ENCODE measurements around the gene LRIG1. TPM values are rescaled to one million over a fixed set of nuclear protein-coding genes. Genes with fewer than 3 reads are reported as not detected.

Gene LRIG1
- total RNA-seq, 1 experiment from 2014 or later: 17.2 TPM

DNA sequence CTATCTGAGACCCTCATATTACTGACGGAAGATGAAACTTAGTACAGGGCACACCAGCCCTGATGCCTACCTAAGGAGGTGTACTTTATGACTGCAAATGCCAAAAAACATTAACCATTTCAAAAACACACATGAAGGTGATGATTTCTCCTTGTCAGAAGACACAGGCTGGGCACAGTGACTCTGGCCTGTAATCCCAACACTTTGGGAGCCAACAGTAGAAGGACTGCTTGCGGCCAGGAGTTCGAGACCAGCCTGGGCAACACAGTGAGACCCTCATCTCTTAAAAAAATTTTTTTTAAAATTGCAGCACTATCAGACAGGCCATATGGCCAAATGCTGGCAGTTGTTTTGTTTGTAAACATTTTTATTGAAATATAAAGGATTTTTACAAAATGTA lies 73.5 kb downstream of the LRIG1 start:
- no peaks in the 10 kb centered on the region for H3K36me3 Mint-ChIP-seq (ENCODE audit: insufficient read depth, unreplicated experiment)
- TF ChIP-seq, protein P1, sequence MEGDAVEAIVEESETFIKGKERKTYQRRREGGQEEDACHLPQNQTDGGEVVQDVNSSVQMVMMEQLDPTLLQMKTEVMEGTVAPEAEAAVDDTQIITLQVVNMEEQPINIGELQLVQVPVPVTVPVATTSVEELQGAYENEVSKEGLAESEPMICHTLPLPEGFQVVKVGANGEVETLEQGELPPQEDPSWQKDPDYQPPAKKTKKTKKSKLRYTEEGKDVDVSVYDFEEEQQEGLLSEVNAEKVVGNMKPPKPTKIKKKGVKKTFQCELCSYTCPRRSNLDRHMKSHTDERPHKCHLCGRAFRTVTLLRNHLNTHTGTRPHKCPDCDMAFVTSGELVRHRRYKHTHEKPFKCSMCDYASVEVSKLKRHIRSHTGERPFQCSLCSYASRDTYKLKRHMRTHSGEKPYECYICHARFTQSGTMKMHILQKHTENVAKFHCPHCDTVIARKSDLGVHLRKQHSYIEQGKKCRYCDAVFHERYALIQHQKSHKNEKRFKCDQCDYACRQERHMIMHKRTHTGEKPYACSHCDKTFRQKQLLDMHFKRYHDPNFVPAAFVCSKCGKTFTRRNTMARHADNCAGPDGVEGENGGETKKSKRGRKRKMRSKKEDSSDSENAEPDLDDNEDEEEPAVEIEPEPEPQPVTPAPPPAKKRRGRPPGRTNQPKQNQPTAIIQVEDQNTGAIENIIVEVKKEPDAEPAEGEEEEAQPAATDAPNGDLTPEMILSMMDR (IDR thresholded peaks at IDR 0.05; ENCODE audit: unreplicated experiment): no peak
- H3K4me1 Mint-ChIP-seq (ENCODE audit: insufficient read depth, unreplicated experiment): peaks cover 44% of the 10 kb centered on the region
- POLR2A ChIA-PET: interaction anchor here (2.0 kb wide), 1 partner anchor 15 kb away, joined by 11 read pairs; no protein-coding TSS in a partner anchor
- peak overlapping the region; percentile 36 for H3K27ac Mint-ChIP-seq (ENCODE audit: low read depth, unreplicated experiment)
- BruUV-seq (replicated peaks): no TSS peak
- no peak overlapping the region for H3K4me3 Mint-ChIP-seq (ENCODE audit: unreplicated experiment)
- CTCF ChIA-PET: interaction anchor here (1.1 to 2.1 kb wide), 3 partner anchors 19 to 173 kb away, joined by 3 to 15 read pairs (median 5); no protein-coding TSS in a partner anchor
- intact Hi-C loops (cut with micrococcal nuclease): loop anchor here (5.0 kb wide), 1 partner anchor 75 kb away; the partner anchor contains the start of gene LRIG1
- no peaks in the 10 kb centered on the region for H3K27me3 Mint-ChIP-seq (ENCODE audit: insufficient read depth, unreplicated experiment)
- DNase-seq (ENCODE audit: unreplicated experiment): no peak
- peaks cover 5% of the 10 kb centered on the region for H3K9me3 Mint-ChIP-seq (ENCODE audit: unreplicated experiment)

DNA sequence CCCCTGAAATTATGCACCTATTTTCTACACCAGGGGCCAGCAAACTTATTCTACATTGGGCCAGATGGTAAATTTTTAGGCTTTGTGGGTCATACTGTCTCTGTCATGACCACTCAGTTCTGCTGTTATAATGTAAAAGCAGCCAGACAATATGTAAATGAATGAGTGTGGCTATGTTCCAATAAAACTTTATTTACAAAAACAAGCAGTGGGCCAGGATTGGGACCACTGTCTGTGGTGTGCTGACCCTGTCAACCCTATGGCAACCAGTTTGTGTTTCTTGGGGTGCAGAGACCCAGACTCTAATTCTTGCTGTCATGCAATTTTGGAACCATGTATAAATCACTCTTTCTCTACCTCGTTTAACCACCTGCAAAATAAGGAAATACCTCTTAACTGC lies 74.7 kb downstream of the LRIG1 start:
- Mint-ChIP-seq H3K27me3 (ENCODE audit: insufficient read depth, unreplicated experiment) (no peaks in the 10 kb centered on the region), H3K4me1 (ENCODE audit: insufficient read depth, unreplicated experiment) (peaks cover 35% of the 10 kb centered on the region), H3K4me3 (ENCODE audit: unreplicated experiment) (no peak overlapping the region), H3K27ac (ENCODE audit: low read depth, unreplicated experiment) (no peak overlapping the region), H3K9me3 (ENCODE audit: unreplicated experiment) (peaks cover 8% of the 10 kb centered on the region), H3K36me3 (ENCODE audit: insufficient read depth, unreplicated experiment) (peaks cover 4% of the 10 kb centered on the region)
- TF ChIP-seq, protein P1 (IDR thresholded peaks at IDR 0.05; ENCODE audit: unreplicated experiment): no peak
- intact Hi-C loops (cut with micrococcal nuclease): loop anchor here (5.0 kb wide), 1 partner anchor 76 kb away; the partner anchor contains the start of gene LRIG1
- BruUV-seq (replicated peaks): no TSS peak
- ChIA-PET CTCF (no interaction called here), POLR2A (no interaction called here)
- DNase-seq (ENCODE audit: unreplicated experiment): no peak

DNA sequence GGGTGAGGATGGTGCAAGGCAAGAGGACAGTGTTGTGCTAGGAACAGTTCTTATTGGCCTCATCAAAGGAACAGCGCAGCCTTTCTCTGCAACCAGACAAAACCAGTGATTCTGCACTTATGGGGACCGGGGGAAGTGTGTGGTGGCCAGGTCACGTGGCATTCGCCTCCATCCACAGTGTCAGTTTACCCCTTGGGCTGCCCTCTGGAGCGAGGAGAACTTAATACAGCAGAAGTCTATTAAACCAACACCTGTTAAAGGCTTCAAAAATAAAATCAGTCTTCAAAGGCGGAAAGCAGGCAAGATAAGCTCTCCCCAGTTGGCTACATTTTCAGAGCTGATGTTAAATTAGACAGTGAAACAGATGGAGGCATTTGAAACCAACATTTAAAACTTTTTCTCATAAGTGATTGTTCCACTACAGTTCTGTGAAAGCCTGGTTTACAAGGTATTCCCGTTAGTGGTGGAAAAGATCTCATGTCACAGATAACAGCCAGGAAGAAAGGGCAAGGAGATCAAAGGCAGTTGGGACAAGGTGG lies 75.2 kb downstream of the LRIG1 start:
- ChIA-PET POLR2A (no interaction called here), CTCF (interaction anchor here (0.5 to 2.1 kb wide), 2 partner anchors 18 to 611 kb away, joined by 3 to 17 read pairs; no protein-coding TSS in a partner anchor)
- Mint-ChIP-seq H3K4me3 (ENCODE audit: unreplicated experiment) (no peak overlapping the region), H3K9me3 (ENCODE audit: unreplicated experiment) (peaks cover 12% of the 10 kb centered on the region), H3K27ac (ENCODE audit: low read depth, unreplicated experiment) (no peak overlapping the region), H3K27me3 (ENCODE audit: insufficient read depth, unreplicated experiment) (no peaks in the 10 kb centered on the region), H3K4me1 (ENCODE audit: insufficient read depth, unreplicated experiment) (peaks cover 35% of the 10 kb centered on the region), H3K36me3 (ENCODE audit: insufficient read depth, unreplicated experiment) (peaks cover 4% of the 10 kb centered on the region)
- TF ChIP-seq, protein P1 (IDR thresholded peaks at IDR 0.05; ENCODE audit: unreplicated experiment): no peak
- intact Hi-C loops (cut with micrococcal nuclease): loop anchor here (5.0 kb wide), 1 partner anchor 77 kb away; the partner anchor contains the start of gene LRIG1
- no peak for DNase-seq (ENCODE audit: unreplicated experiment)
- BruUV-seq (replicated peaks): no TSS peak

DNA sequence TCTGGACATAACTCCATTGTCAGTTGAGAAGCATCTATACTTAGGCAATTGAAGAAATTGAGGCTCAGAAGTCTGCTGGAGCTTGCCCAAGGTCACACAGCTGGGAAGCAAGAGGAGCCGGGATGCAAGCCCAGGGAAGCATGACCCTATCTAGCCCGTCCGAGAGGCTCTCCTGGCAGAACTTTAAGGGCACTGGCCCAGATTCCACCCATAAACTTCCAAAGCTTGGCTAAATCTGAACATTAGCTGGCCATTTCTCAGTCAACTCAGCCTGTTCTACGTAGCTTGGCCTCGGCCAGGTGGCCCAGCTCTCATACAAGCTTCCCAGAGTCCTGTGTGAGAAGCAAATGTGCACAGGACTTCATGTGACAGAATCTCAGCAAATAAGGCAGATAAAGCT lies 75.8 kb downstream of the LRIG1 start:
- Mint-ChIP-seq H3K4me1 (ENCODE audit: insufficient read depth, unreplicated experiment) (peaks cover 36% of the 10 kb centered on the region), H3K36me3 (ENCODE audit: insufficient read depth, unreplicated experiment) (peaks cover 7% of the 10 kb centered on the region), H3K9me3 (ENCODE audit: unreplicated experiment) (peaks cover 17% of the 10 kb centered on the region), H3K27me3 (ENCODE audit: insufficient read depth, unreplicated experiment) (no peaks in the 10 kb centered on the region), H3K27ac (ENCODE audit: low read depth, unreplicated experiment) (no peak overlapping the region), H3K4me3 (ENCODE audit: unreplicated experiment) (no peak overlapping the region)
- ChIA-PET CTCF (interaction anchor here (0.5 to 2.1 kb wide), 5 partner anchors 10 to 612 kb away, joined by 3 to 17 read pairs (median 5); no protein-coding TSS in a partner anchor), POLR2A (no interaction called here)
- intact Hi-C loops (cut with micrococcal nuclease): loop anchor here (5.0 kb wide), 1 partner anchor 77 kb away; the partner anchor contains the start of gene LRIG1
- TF ChIP-seq, protein P1 (IDR thresholded peaks at IDR 0.05; ENCODE audit: unreplicated experiment): no peak
- no TSS peak for BruUV-seq (replicated peaks)
- no peak for DNase-seq (ENCODE audit: unreplicated experiment)

All from MCF 10A (cell line).